IPS-18c (cell line): ENCODE measurements around the gene NCBP2.

Experiments
- H3K4me3 ChIP-seq: 2 replicates; pipeline ENCODE4 v1.7.0; 2013; ENCODE audit warnings: low read depth, mild to moderate bottlenecking, low read length, moderate library complexity; ENCODE audit not compliant: insufficient read depth
- H3K9me3 ChIP-seq: one replicate; pipeline ENCODE4 v1.6.1; 2013; ENCODE audit warnings: mild to moderate bottlenecking, low read length, moderate library complexity; ENCODE audit not compliant: control insufficient read depth, insufficient read depth

Gene NCBP2

DNA sequence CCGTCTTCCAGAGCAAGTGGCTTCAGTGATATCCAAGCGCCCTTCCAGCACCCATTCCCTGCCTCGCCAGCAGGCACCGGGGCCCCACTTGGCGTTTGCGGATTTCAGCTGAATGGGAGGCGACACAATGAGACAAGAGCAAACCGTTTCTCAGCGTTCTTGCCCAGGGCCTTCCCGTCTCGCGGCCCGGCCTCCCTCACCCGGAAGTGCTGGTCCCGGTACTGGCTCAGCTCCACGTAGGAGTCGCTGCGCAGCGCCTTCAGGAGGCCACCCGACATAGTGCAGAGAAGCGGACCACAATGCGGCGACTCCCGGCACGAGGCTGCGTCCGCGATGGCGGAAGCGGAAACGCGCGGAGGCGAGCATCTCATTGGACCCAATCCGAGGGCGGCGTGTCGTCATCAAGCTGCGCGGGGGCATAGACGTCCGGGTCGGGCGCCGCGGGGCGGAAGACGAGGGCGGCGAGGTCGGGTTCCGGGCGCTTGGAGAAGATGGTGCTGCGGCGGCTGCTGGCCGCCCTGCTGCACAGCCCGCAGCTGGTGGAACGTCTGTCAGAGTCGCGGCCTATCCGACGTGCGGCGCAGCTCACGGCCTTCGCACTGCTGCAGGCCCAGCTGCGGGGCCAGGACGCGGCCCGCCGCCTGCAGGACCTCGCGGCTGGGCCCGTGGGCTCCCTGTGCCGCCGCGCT lies at the start of gene NCBP2:
TSS of gene NCBP2 (minus strand) at position 303 of the 689 bp plus-strand sequence. CDS start at position 278, 25 bp downstream.
- peak within 1 kb of the TSS; percentile 81 for H3K4me3 ChIP-seq
- no peaks in the 10 kb centered on the region for H3K9me3 ChIP-seq

GRCh38 chr3:196991581-196992460 lies 49.5 kb upstream of the NCBP2 start:
- no peak overlapping the region for H3K4me3 ChIP-seq

GRCh38 chr3:196990601-196991007 lies 48.3 kb upstream of the NCBP2 start:
- H3K4me3 ChIP-seq: no peak overlapping the region
- H3K9me3 ChIP-seq: no peaks in the 10 kb centered on the region

More at GRCh38 chr3:196991581-196992460, 49.5 kb upstream of the NCBP2 start:
- H3K9me3 ChIP-seq: no peaks in the 10 kb centered on the region

- no peaks in the 10 kb centered on the region for H3K9me3 ChIP-seq
- H3K4me3 ChIP-seq: no peak overlapping the region
Measured at GRCh38 chr3:196989721-196990262, 47.5 kb upstream of the NCBP2 start.

- H3K9me3 ChIP-seq: no peaks in the 10 kb centered on the region
- no peak overlapping the region for H3K4me3 ChIP-seq
Measured at GRCh38 chr3:196988241-196989029, 46.1 kb upstream of the NCBP2 start.

DNA sequence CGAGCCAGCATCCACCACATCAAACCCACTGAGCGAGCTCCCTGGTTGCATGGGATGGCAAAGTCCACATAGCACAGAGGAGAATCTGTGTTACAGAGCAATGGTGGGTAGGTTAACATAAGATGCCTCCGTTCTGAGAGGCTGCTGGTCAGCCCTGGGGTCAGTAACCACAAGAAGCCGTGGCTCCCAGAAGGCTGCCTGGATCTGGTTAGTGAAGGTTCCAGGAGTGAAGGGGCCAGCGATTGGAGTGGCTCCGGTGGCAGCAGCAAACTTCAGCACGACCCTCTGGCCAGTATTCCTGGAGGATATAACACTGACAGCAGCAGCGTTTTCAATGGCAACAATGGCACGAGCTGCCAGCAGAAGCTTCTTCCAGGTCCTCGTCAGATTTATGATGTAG lies 44.7 kb upstream of the NCBP2 start:
- Histone ChIP-seq H3K9me3 (no peaks in the 10 kb centered on the region), H3K4me3 (no peak overlapping the region)

DNA sequence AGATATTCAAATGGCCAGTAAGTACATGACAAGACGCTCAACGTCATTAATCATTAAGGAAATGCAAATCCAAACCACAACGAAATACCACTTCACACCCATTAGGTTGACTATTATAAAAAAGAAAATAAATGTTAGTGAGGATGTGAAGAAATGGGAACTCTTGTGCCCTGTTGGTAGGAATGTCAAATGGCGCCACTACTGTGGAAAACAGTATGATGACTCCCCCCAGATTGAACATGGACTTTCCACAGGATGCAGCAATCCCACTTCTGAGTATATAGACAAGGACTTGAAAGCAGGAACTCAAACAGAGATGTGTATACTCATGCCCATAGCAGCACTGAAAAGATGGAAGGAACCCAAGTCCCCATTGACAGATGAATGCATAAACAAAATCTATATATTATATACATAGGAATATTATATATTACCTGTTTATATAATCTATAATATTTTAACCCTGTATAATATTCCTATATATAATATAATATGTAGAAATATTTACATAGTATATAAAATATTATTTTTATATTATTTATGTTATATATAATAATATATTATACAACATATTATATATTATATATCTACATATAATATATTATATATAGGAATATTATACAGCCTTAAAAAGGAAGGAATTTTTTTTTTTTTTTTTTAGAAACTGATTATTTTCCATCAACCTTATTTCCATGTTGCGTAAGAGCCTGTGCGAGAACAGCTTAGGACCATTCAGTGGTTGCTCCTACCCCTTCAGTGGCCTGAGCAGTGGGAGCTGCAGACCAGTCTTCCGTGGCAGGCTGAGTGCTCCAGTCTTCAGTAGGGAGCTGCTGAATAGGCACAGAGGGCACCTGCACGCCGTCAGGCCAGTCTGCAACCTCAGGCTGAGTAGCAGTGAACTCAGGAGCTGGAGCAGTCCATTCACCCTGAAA lies 43.9 kb upstream of the NCBP2 start:
- Histone ChIP-seq H3K4me3 (no peak overlapping the region), H3K9me3 (no peaks in the 10 kb centered on the region)

- no peaks in the 10 kb centered on the region for H3K9me3 ChIP-seq
- H3K4me3 ChIP-seq: no peak overlapping the region
Measured at GRCh38 chr3:196985298-196985697, 43.0 kb upstream of the NCBP2 start.

- Histone ChIP-seq H3K9me3 (no peaks in the 10 kb centered on the region), H3K4me3 (no peak overlapping the region)
Measured at GRCh38 chr3:196983186-196983585, 40.9 kb upstream of the NCBP2 start.

DNA sequence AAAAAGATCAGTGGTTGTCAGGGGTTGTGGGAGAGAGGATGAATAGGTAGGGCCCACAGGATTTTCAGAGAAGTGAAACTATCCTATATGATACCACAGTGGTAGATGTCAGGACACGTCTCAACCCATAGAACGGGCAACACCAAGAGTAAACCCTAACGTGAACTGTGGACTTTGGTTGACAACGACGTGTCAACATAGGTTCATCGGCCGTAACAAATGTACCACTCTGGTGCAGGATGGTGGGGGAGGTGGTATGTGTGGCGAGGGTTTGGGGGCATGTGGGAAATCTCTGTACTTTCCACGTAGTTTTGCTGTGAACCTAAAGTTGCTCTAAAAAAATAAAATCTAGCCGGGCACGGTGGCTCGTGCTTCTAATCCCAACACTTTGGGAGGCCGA lies 39.3 kb upstream of the NCBP2 start:
- no peaks in the 10 kb centered on the region for H3K9me3 ChIP-seq
- no peak overlapping the region for H3K4me3 ChIP-seq

DNA sequence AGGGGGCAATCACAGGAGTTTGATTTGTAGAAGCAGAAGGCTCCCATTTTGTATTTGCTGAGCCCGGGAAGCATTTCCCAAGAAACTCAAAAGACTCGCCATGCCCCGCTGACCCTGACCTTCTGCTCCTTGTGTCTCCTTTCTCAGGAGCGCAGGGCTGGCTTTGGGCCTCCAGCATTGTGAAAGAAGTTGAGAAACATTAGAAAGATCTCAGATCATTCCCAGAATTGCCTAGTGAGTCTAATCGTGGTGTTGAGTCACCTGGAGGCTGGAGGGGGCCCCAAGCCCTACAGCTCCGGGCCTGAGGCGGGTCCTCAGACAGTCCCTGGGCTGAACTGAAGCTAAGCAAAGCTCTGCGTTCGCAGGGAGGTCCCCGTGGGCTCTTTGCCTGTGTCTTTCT lies 37.2 kb upstream of the NCBP2 start:
- Histone ChIP-seq H3K4me3 (no peak overlapping the region), H3K9me3 (peaks cover 2% of the 10 kb centered on the region)

DNA sequence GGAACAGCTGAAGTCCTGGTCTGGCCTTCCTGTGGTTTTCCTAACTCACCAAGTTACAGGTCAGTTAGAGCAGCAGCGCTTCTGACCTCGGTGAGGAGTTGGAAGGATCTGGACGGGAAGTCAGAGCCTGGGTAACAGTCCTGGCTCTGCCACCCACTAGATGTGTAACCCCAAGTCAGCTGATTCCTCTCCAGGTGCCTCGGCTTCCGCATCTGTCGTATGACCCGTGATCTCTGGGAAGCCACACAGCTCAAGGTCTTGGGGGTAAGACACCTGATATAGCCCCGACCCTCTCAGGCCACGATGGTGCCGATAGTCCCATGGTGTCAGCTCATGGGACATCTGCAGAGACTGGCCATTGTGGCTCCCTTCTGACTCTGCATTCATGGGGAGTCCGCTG lies 34.6 kb upstream of the NCBP2 start:
- peaks cover 2% of the 10 kb centered on the region for H3K9me3 ChIP-seq
- no peak overlapping the region for H3K4me3 ChIP-seq

GRCh38 chr3:196975349-196975748 lies 33.0 kb upstream of the NCBP2 start:
- Histone ChIP-seq H3K4me3 (no peak overlapping the region), H3K9me3 (peaks cover 2% of the 10 kb centered on the region)

DNA sequence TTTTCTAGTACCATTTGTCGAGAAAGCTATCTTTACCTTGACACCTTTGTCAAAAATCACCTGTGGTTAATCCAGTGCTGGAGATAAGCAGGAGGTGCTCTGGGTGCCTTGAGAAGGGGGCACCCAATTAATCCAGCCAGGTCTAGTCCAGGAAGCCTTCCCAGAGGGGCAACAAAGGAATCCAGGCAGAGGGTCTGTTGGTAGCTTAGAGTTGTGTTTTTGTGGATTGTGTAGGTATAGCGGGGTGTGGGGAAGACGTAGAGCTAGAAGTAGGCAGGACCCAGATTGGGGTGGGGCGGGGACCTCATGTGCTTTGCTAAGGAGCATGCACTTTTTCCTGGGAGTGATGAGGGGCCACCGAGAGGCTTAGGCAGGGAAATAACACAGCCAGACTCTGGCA lies 32.3 kb upstream of the NCBP2 start:
- Histone ChIP-seq H3K4me3 (no peak overlapping the region), H3K9me3 (peaks cover 2% of the 10 kb centered on the region)

DNA sequence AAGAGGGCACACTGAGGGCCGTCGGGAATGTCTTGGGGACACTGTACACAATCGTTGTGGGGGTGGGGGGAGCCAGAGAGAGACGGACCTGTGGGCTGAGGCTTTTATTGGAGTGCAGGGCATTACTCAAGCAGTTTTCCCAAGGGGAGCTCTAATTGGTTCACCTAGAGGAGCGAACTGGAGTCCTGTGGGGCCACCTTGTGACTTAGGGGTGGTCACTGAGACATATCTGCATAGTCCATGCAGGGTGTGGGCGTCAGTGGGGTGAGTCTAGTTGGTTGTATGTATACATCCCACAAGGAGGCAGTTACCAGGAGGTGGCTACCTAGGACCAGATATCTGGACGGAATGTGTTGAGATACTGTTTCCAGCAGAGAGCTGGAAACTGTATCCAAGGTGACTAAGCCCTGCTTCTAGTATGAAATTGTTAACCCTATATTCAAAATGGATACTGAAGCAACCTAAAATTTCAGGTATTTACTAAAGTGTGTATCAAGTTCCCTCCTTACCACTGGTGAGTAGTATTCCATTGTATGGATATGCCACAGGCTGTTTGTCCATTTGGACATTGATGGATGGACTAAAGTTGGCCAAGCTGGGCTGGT lies 28.9 kb upstream of the NCBP2 start:
- no peak overlapping the region for H3K4me3 ChIP-seq

GRCh38 chr3:196970547-196971093 lies 28.3 kb upstream of the NCBP2 start:
- Histone ChIP-seq H3K9me3 (peaks cover 2% of the 10 kb centered on the region), H3K4me3 (no peak overlapping the region)

More for the DNA sequence above, 28.9 kb upstream of the NCBP2 start:
- peaks cover 2% of the 10 kb centered on the region for H3K9me3 ChIP-seq
